Measurements from ENCODE around the gene FOXN1. TPM values are rescaled to one million over a fixed set of nuclear protein-coding genes. Genes with fewer than 3 reads are reported as not detected.
"Not testable (repeated sequence)": the region's sequence is repeated elsewhere in the genome, so short reads cannot be mapped to it uniquely, and the experiment has no call there.

The FOXN1 gene
- total RNA-seq (2014; rRNA removed; shearing (Covaris generic)) = not detected in 2 replicates

- DNase-seq (ENCODE audit: low read depth) = no peak
Observed at GRCh38 chr17:28505986-28506665, at the start of gene FOXN1. Gene FOXN1, plus strand, starts transcription at chr17:28506348. Its CDS starts 17,622 bp downstream, at chr17:28523970.

- DNase-seq (ENCODE audit: low read depth) = no peak
Observed at GRCh38 chr17:28457890-28458289, 48.3 kb upstream of the FOXN1 start.

GRCh38 chr17:28458881-28459280 is 47.3 kb upstream of the FOXN1 start:
- not testable (repeated sequence) for DNase-seq (ENCODE audit: low read depth)

GRCh38 chr17:28460901-28461300 is 45.2 kb upstream of the FOXN1 start:
- no peak for DNase-seq (ENCODE audit: low read depth)

GRCh38 chr17:28466001-28466400 is 40.1 kb upstream of the FOXN1 start:
- DNase-seq (ENCODE audit: low read depth) = no peak

- DNase-seq (ENCODE audit: low read depth) = no peak
Observed at GRCh38 chr17:28466521-28467048, 39.6 kb upstream of the FOXN1 start.

- peak; percentile 32 for DNase-seq (ENCODE audit: low read depth)
Observed at GRCh38 chr17:28467456-28468025, 38.6 kb upstream of the FOXN1 start.

GRCh38 chr17:28468033-28468735 is 38.0 kb upstream of the FOXN1 start:
- not testable (repeated sequence) for DNase-seq (ENCODE audit: low read depth)

GRCh38 chr17:28468781-28469180 is 37.4 kb upstream of the FOXN1 start:
- DNase-seq (ENCODE audit: low read depth) = no peak

GRCh38 chr17:28469376-28469775 is 36.8 kb upstream of the FOXN1 start:
- no peak for DNase-seq (ENCODE audit: low read depth)

GRCh38 chr17:28470266-28470913 is 35.8 kb upstream of the FOXN1 start:
- no peak for DNase-seq (ENCODE audit: low read depth)

GRCh38 chr17:28470914-28471366 is 35.2 kb upstream of the FOXN1 start:
- DNase-seq (ENCODE audit: low read depth) = no peak

GRCh38 chr17:28471531-28472342 is 34.4 kb upstream of the FOXN1 start:
- no peak for DNase-seq (ENCODE audit: low read depth)

- DNase-seq (ENCODE audit: low read depth) = no peak
Observed at GRCh38 chr17:28472871-28473497, 33.2 kb upstream of the FOXN1 start.

- no peak for DNase-seq (ENCODE audit: low read depth)
Observed at GRCh38 chr17:28473542-28473941, 32.6 kb upstream of the FOXN1 start, which contains the start of gene SLC13A2. Gene SLC13A2, plus strand, starts transcription at chr17:28473644. Its CDS starts 69 bp downstream, at chr17:28473713.

- DNase-seq (ENCODE audit: low read depth) = no peak
Observed at GRCh38 chr17:28474111-28474531, 32.0 kb upstream of the FOXN1 start.

GRCh38 chr17:28475151-28475900 is 30.8 kb upstream of the FOXN1 start:
- no peak for DNase-seq (ENCODE audit: low read depth)

- no peak for DNase-seq (ENCODE audit: low read depth)
Observed at GRCh38 chr17:28476076-28476865, 29.9 kb upstream of the FOXN1 start.

- DNase-seq (ENCODE audit: low read depth) = no peak
Observed at GRCh38 chr17:28477928-28478327, 28.2 kb upstream of the FOXN1 start.
